ENCODE data around the gene DCST1. TPM values are rescaled to one million over a fixed set of nuclear protein-coding genes. Genes with fewer than 3 reads are reported as not detected.

DCST1 gene
- total RNA-seq, 2 donors from 2014 or later: not detected

DNA sequence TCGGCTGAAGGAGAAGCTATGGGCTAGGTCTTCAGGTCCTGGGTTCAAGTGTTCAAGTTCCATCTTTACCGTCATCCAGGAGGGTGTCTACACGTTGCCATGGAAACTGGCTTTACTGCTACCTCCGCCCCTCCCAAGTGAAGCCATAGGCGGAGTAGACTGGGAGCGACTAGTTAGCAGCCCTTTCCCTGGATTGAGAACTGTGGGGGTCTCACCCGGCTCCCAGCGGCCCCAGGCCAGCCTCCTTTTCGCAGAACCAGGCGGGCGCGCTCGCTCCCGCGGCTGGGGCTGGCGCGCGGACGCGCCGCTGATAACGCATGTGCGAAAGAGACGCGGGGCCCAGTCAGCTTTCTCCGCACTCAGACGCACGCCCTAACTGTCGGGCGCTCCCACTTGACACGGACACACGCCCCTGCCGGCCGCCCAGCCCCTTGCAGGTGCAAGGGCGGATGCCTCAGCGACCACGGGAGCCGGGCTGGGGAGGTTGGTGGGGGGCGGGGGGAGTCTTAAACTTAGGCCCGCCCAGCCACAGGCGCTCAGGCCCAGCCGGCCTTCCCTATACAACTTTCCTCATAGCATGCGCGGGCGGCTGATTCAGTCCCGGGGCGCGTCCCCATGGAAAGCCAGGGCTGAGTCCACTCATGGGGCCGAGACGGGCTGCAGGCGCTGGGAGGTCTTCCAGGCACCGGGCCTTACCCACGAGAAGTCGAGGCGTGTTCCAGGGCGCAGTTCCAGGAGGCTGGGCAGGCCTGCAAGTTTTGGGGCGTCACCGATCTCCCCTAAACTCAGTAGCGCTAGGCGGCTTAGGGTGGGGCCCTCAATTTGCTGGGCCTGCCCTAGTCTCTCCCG is 37.3 kb downstream of the DCST1 start:
- peak overlapping the region; percentile 40 for H3K4me3 Mint-ChIP-seq
- H3K27me3 Mint-ChIP-seq (ENCODE audit: insufficient read depth): peaks cover 43% of the 10 kb centered on the region
- TF ChIP-seq, protein P1, sequence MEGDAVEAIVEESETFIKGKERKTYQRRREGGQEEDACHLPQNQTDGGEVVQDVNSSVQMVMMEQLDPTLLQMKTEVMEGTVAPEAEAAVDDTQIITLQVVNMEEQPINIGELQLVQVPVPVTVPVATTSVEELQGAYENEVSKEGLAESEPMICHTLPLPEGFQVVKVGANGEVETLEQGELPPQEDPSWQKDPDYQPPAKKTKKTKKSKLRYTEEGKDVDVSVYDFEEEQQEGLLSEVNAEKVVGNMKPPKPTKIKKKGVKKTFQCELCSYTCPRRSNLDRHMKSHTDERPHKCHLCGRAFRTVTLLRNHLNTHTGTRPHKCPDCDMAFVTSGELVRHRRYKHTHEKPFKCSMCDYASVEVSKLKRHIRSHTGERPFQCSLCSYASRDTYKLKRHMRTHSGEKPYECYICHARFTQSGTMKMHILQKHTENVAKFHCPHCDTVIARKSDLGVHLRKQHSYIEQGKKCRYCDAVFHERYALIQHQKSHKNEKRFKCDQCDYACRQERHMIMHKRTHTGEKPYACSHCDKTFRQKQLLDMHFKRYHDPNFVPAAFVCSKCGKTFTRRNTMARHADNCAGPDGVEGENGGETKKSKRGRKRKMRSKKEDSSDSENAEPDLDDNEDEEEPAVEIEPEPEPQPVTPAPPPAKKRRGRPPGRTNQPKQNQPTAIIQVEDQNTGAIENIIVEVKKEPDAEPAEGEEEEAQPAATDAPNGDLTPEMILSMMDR (conservative IDR thresholded peaks at IDR 0.05): peak; percentile 80
- peak overlapping the region; percentile 76 for H3K4me3 ChIP-seq (ENCODE audit: low read length)
- no peak overlapping the region for H3K9ac ChIP-seq (ENCODE audit: extremely low read depth, low read length, poor library complexity, severe bottlenecking)
- peak overlapping the region; percentile 76 for H3K27ac ChIP-seq (ENCODE audit: low read depth, low read length)
- no peaks in the 10 kb centered on the region for H3K9me3 ChIP-seq (ENCODE audit: control insufficient read depth, low read length)
- H3K27me3 ChIP-seq (ENCODE audit: control insufficient read depth, insufficient read depth, low read length, poor library complexity, severe bottlenecking): peaks cover 29% of the 10 kb centered on the region
- peak; percentile 96 for DNase-seq
- H3K27ac Mint-ChIP-seq: no peak overlapping the region
- H3K36me3 Mint-ChIP-seq (ENCODE audit: low read depth): peaks cover 23% of the 10 kb centered on the region
- peaks cover 11% of the 10 kb centered on the region for H3K4me1 ChIP-seq (ENCODE audit: control insufficient read depth, insufficient read depth, low read length)
- H3K36me3 ChIP-seq (ENCODE audit: control insufficient read depth, insufficient read depth, low read length): peaks cover 14% of the 10 kb centered on the region
- peaks cover 18% of the 10 kb centered on the region for H3K4me1 Mint-ChIP-seq
- WGBS, 2 experiments (ENCODE audit: insufficient coverage in 1 of 2, insufficient read length in 1 of 2): 10 to 14% methylated on average over 30 to 61 of the region's 61 CpGs
- no peaks in the 10 kb centered on the region for H3K9me3 Mint-ChIP-seq

DNA sequence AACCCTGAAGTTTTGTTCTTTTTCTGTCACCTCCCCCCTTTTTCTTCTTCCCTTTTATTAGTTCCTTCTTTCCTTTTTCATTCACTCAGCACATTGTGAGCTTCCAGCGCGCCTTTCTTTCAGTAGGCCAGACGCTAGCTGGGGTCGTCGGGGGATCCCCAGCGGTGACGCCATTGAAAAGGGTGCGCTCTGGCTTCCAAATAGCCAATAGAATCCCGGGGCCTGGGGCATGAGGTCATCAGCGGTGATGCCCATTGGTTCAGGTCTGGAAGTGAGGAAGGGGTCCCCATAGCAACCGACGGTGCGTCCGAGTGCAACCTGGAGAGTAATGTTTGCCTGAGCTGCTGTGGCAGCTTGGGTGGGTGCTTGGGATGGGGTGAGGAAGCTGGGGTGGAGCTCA is 38.1 kb downstream of the DCST1 start:
- Histone ChIP-seq H3K9me3 (ENCODE audit: control insufficient read depth, low read length) (no peaks in the 10 kb centered on the region), H3K36me3 (ENCODE audit: control insufficient read depth, insufficient read depth, low read length) (peaks cover 10% of the 10 kb centered on the region), H3K4me1 (ENCODE audit: control insufficient read depth, insufficient read depth, low read length) (peaks cover 11% of the 10 kb centered on the region), H3K4me3 (ENCODE audit: low read length) (no peak overlapping the region), H3K27ac (ENCODE audit: low read depth, low read length) (peak overlapping the region; percentile 76), H3K27me3 (ENCODE audit: control insufficient read depth, insufficient read depth, low read length, poor library complexity, severe bottlenecking) (peaks cover 29% of the 10 kb centered on the region), H3K9ac (ENCODE audit: extremely low read depth, low read length, poor library complexity, severe bottlenecking) (no peak overlapping the region)
- peak; percentile 92 for DNase-seq
- H3K4me1 Mint-ChIP-seq: peaks cover 18% of the 10 kb centered on the region
- WGBS, 2 experiments (ENCODE audit: insufficient coverage in 1 of 2, insufficient read length in 1 of 2): 36 to 40% methylated on average over 10 to 14 of the region's 14 CpGs
- TF ChIP-seq, protein P1 (conservative IDR thresholded peaks at IDR 0.05): no peak
- H3K36me3 Mint-ChIP-seq (ENCODE audit: low read depth): peaks cover 18% of the 10 kb centered on the region
- H3K27ac Mint-ChIP-seq: no peak overlapping the region
- H3K9me3 Mint-ChIP-seq: no peaks in the 10 kb centered on the region
- peak overlapping the region; percentile 40 for H3K4me3 Mint-ChIP-seq
- peaks cover 45% of the 10 kb centered on the region for H3K27me3 Mint-ChIP-seq (ENCODE audit: insufficient read depth)

DNA sequence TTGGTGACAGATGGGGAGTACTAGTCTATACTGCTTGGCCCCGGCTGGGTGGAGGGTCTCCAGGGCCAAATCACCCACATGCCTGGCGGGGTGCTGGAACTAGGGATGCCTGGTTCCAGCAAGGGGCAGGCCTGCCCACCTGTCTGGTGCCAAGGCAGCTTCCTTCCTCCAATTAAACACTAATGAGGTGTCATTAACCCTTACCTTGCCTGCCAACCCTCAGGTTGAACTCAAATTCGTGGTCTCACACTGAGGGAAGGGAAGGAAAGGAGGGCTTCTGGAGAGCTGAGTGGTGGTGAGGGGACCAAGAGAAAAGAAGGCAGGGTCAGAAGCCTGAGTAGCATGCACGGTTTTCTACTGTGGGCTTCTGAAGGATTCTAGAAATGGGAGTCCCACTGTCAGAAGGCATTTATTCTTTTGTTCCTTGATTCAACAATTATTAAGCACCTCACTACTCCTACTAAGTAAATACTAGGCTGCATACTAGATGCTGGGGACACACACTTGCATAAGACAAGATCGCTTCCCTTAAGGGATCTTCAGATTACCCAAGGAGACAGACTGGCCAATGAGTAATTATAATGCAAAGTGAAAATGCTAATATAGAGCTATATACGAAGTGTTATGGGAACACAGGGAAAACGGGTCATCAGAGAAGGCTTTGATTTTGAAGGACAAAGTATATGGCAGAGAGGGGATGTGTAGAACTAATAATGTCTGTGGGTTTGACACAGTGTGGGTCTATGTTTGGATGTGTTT is 39.1 kb downstream of the DCST1 start:
- H3K36me3 Mint-ChIP-seq (ENCODE audit: low read depth): peaks cover 10% of the 10 kb centered on the region
- no peak overlapping the region for H3K4me3 Mint-ChIP-seq
- Histone ChIP-seq H3K27me3 (ENCODE audit: control insufficient read depth, insufficient read depth, low read length, poor library complexity, severe bottlenecking) (peaks cover 29% of the 10 kb centered on the region), H3K9me3 (ENCODE audit: control insufficient read depth, low read length) (no peaks in the 10 kb centered on the region), H3K4me3 (ENCODE audit: low read length) (no peak overlapping the region), H3K9ac (ENCODE audit: extremely low read depth, low read length, poor library complexity, severe bottlenecking) (no peak overlapping the region), H3K27ac (ENCODE audit: low read depth, low read length) (no peak overlapping the region), H3K4me1 (ENCODE audit: control insufficient read depth, insufficient read depth, low read length) (peaks cover 11% of the 10 kb centered on the region), H3K36me3 (ENCODE audit: control insufficient read depth, insufficient read depth, low read length) (peaks cover 4% of the 10 kb centered on the region)
- H3K27me3 Mint-ChIP-seq (ENCODE audit: insufficient read depth): peaks cover 52% of the 10 kb centered on the region
- no peak for DNase-seq
- no peaks in the 10 kb centered on the region for H3K9me3 Mint-ChIP-seq
- TF ChIP-seq, protein P1 (conservative IDR thresholded peaks at IDR 0.05): no peak
- H3K27ac Mint-ChIP-seq: no peak overlapping the region
- H3K4me1 Mint-ChIP-seq: peaks cover 28% of the 10 kb centered on the region
- 47 to 54% methylated on average over 6 to 7 of the region's 7 CpGs for WGBS, 2 experiments (ENCODE audit: insufficient coverage in 1 of 2, insufficient read length in 1 of 2)

All from endodermal cell (in vitro differentiated cells).